Colonic mucosa (tissue), 4 donors: ENCODE data around the gene C8A. TPM values are rescaled to one million over a fixed set of nuclear protein-coding genes. Genes with fewer than 3 reads are reported as not detected.

Experiments used
- DNase-seq: peaks from one replicate; pipeline ENCODE4 v3.0.0-alpha.2; 2020
- H3K27ac ChIP-seq: fragments of 200-600 bp; one replicate; pipeline ENCODE4 v1.8.0; 2021
- H3K27me3 ChIP-seq: fragments of 200-600 bp; one replicate; pipeline ENCODE4 v1.8.0; 2021
- H3K36me3 ChIP-seq: fragments of 200-600 bp; one replicate; pipeline ENCODE4 v1.8.0; 2021
- H3K4me1 ChIP-seq: fragments of 200-600 bp; one replicate; pipeline ENCODE4 v1.8.0; 2021; ENCODE audit warnings: mild to moderate bottlenecking
- H3K4me3 ChIP-seq: fragments of 200-600 bp; one replicate; pipeline ENCODE4 v1.8.0; 2021
- H3K9ac ChIP-seq, 2 donors: one replicate each; pipeline ENCODE4 v1.7.0; 2013; ENCODE audit warnings: control low read depth in 2 of 2, low read depth in 2 of 2, low read length in 2 of 2
- H3K9me3 ChIP-seq: fragments of 200-600 bp; one replicate; pipeline ENCODE4 v1.8.0; 2021
- intact Hi-C: fragments of 100-400 bp; cut with DNase I; formaldehyde crosslinking; loops from one replicate; pipeline ENCODE4 v1.14.1; 2022
- total RNA-seq, 2 donors: library from RNA; stranded (reverse); fragmentation: NEBNext Ultra II Directional in 1 of 2; extraction: Animal tissue kit (Norgen Biotek cat#: 25700) in 1 of 2; gene quantifications; one replicate each; pipeline ENCODE4 v1.2.1, GENCODE V29; 2021
- TF ChIP-seq, protein P1 (sequence below): fragments of 200-600 bp; IDR thresholded peaks from one replicate; pipeline ENCODE4 v1.8.0; 2022; ENCODE audit warnings: antibody characterized with exemption, mild to moderate bottlenecking
- donor health status: healthy.
- donor health status: DM: no; HTN: no; CAD: no.
- donor health status: DM: no; HTN: no; CAD: no.

The C8A gene
- total RNA-seq, 2 donors from 2014 or later = not detected

- no peaks in the 10 kb centered on the region for H3K9me3 ChIP-seq
- H3K27ac ChIP-seq = no peak overlapping the region
- TF ChIP-seq, protein P1, sequence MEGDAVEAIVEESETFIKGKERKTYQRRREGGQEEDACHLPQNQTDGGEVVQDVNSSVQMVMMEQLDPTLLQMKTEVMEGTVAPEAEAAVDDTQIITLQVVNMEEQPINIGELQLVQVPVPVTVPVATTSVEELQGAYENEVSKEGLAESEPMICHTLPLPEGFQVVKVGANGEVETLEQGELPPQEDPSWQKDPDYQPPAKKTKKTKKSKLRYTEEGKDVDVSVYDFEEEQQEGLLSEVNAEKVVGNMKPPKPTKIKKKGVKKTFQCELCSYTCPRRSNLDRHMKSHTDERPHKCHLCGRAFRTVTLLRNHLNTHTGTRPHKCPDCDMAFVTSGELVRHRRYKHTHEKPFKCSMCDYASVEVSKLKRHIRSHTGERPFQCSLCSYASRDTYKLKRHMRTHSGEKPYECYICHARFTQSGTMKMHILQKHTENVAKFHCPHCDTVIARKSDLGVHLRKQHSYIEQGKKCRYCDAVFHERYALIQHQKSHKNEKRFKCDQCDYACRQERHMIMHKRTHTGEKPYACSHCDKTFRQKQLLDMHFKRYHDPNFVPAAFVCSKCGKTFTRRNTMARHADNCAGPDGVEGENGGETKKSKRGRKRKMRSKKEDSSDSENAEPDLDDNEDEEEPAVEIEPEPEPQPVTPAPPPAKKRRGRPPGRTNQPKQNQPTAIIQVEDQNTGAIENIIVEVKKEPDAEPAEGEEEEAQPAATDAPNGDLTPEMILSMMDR = no peak
- H3K9ac ChIP-seq = no peak overlapping the region
- H3K36me3 ChIP-seq = no peaks in the 10 kb centered on the region
- no peak for DNase-seq
- peaks cover 9% of the 10 kb centered on the region for H3K4me1 ChIP-seq
- H3K4me3 ChIP-seq = no peak overlapping the region
- intact Hi-C loops = no loop called here
- no peaks in the 10 kb centered on the region for H3K27me3 ChIP-seq
These were observed 33.2 kb upstream of the C8A start for GRCh38 chr1:56821462-56821797.

DNA sequence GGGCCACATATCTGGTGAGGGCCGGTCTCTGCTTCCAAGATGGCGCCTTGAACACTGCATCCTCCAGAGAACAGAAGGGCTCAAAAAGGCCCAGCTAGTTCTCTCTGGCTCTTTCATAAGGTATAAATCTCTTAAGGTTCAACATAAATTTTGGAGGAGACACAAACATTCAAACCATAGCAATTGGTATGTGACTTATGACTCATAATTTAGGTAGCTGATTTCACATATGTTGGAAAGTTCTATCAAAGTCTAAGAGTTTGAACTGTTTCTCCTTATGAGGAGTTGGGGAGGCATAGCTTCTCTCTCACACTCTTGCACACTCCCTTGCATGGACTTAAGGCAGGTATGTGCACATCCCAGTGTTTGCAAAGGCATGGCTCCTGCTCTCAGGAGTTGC lies 30.3 kb upstream of the C8A start:
- Histone ChIP-seq H3K36me3 (no peaks in the 10 kb centered on the region), H3K9me3 (no peaks in the 10 kb centered on the region), H3K27ac (no peak overlapping the region), H3K27me3 (no peaks in the 10 kb centered on the region), H3K4me1 (peaks cover 2% of the 10 kb centered on the region), H3K9ac (no peak overlapping the region), H3K4me3 (no peak overlapping the region)
- TF ChIP-seq, protein P1 = no peak
- no peak for DNase-seq
- intact Hi-C loops = no loop called here

DNA sequence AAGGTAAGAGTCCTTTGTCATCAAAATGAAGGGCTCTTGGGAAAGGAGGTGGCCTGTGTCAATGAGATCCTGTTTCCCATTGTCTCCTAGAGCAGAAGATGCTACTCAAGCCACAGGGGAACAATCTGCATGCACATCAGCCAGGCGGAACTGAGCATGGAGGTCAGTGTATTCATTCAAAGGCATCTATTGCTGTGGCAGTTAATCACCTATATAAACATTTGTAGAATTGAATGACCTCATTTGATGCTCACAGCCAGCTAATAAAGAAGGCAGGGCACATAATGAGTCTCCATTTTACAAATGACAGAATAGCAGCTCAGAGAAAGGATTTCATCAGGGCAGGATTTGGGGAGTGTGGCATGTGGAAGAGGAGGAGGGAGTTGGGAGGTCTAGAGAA lies 29.7 kb upstream of the C8A start:
- no peak for DNase-seq

DNA sequence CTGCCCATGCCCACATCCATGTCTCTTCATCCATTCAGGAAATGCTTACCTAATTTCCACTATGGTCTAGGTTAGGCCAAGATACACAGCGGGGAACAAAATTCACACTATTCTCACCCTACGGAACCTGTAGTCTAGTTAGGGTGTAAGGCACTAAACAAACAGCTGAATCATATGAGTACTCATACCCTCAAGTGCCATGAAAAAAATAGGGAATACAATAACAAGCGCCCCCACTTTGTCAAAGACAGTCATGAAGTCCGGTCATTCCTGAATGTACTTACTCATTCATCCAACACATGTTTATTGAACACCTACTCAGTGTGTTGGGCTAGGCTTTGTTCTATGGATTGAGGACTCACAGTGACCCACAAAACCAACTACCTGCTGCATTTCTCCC lies 29.2 kb upstream of the C8A start:
- no peaks in the 10 kb centered on the region for H3K27me3 ChIP-seq
- H3K36me3 ChIP-seq = no peaks in the 10 kb centered on the region
- H3K4me3 ChIP-seq = no peak overlapping the region
- no peak overlapping the region for H3K9ac ChIP-seq
- intact Hi-C loops = no loop called here
- no peak for DNase-seq
- TF ChIP-seq, protein P1 = no peak
- H3K4me1 ChIP-seq = no peaks in the 10 kb centered on the region
- no peak overlapping the region for H3K27ac ChIP-seq
- H3K9me3 ChIP-seq = no peaks in the 10 kb centered on the region

More for the DNA sequence above, 29.7 kb upstream of the C8A start:
- TF ChIP-seq, protein P1 = no peak
- Histone ChIP-seq H3K9me3 (no peaks in the 10 kb centered on the region), H3K27me3 (no peaks in the 10 kb centered on the region), H3K9ac (no peak overlapping the region), H3K4me1 (no peaks in the 10 kb centered on the region), H3K4me3 (no peak overlapping the region), H3K27ac (no peak overlapping the region), H3K36me3 (no peaks in the 10 kb centered on the region)
- intact Hi-C loops = no loop called here

DNA sequence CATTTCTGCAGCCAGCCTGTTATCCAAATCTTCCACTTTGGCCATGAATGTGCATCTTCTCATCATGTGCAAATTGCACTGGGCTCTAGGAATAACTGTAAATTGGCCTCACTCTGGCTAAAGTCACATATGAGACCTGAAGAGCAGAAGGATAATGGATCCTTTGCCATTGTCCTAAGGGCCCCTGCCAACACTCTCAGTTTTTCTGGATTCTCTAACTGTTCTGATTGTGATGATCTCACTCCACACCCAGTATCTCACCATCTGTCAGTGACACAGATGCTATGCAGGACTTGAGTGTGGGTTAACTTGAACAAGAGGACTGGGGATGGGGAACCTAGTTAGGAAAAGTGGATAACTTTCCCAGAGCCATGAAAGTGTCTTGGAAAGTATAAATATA lies 26.9 kb upstream of the C8A start:
- Histone ChIP-seq H3K4me3 (no peak overlapping the region), H3K36me3 (no peaks in the 10 kb centered on the region), H3K4me1 (no peaks in the 10 kb centered on the region), H3K9ac (no peak overlapping the region), H3K27ac (no peak overlapping the region), H3K9me3 (no peaks in the 10 kb centered on the region), H3K27me3 (no peaks in the 10 kb centered on the region)
- intact Hi-C loops = no loop called here
- TF ChIP-seq, protein P1 = no peak
- no peak for DNase-seq

- Histone ChIP-seq H3K4me1 (no peaks in the 10 kb centered on the region), H3K9ac (no peak overlapping the region), H3K36me3 (no peaks in the 10 kb centered on the region), H3K27ac (no peak overlapping the region), H3K27me3 (no peaks in the 10 kb centered on the region), H3K4me3 (no peak overlapping the region), H3K9me3 (no peaks in the 10 kb centered on the region)
- intact Hi-C loops = loop anchor here (10.0 kb wide), 1 partner anchor 1325 kb away; no protein-coding TSS in a partner anchor
- TF ChIP-seq, protein P1 = no peak
- DNase-seq = no peak
These were observed 24.5 kb upstream of the C8A start for GRCh38 chr1:56830052-56830451.
